ENCODE results near the gene MRPS10. TPM values are rescaled to one million over a fixed set of nuclear protein-coding genes. Genes with fewer than 3 reads are reported as not detected.

The MRPS10 gene
- polyA plus RNA-seq, 3 donors: 29.8 to 33.2 (median 32.1) TPM

GRCh38 chr6:42239736-42240375 lies 22.2 kb upstream of the MRPS10 start:
- no peak for DNase-seq (ENCODE audit: low read depth in 3 of 3, low spot score in 2 of 3)

- DNase-seq (ENCODE audit: low read depth in 3 of 3, low spot score in 2 of 3): no peak
Observed at GRCh38 chr6:42239333-42239732, 21.7 kb upstream of the MRPS10 start.

GRCh38 chr6:42237857-42238256 lies 20.2 kb upstream of the MRPS10 start:
- DNase-seq (ENCODE audit: low read depth in 3 of 3, low spot score in 2 of 3): no peak

- no peak for DNase-seq (ENCODE audit: low read depth in 3 of 3, low spot score in 2 of 3)
Observed at GRCh38 chr6:42236682-42237473, 19.2 kb upstream of the MRPS10 start.

GRCh38 chr6:42236030-42236429 lies 18.4 kb upstream of the MRPS10 start:
- DNase-seq (ENCODE audit: low read depth in 3 of 3, low spot score in 2 of 3): no peak

- no peak for DNase-seq (ENCODE audit: low read depth in 3 of 3, low spot score in 2 of 3)
Observed at GRCh38 chr6:42232035-42232434, 14.4 kb upstream of the MRPS10 start.

GRCh38 chr6:42230345-42231321 lies 13.0 kb upstream of the MRPS10 start:
- DNase-seq (ENCODE audit: low read depth in 3 of 3, low spot score in 2 of 3): no peak

GRCh38 chr6:42229506-42230119 lies 12.0 kb upstream of the MRPS10 start:
- DNase-seq (ENCODE audit: low read depth in 3 of 3, low spot score in 2 of 3): no peak

GRCh38 chr6:42228305-42228704 lies 10.6 kb upstream of the MRPS10 start:
- no peak for DNase-seq (ENCODE audit: low read depth in 3 of 3, low spot score in 2 of 3)

- no peak for DNase-seq (ENCODE audit: low read depth in 3 of 3, low spot score in 2 of 3)
Observed at GRCh38 chr6:42227173-42227850, 9.7 kb upstream of the MRPS10 start.

- no peak for DNase-seq (ENCODE audit: low read depth in 3 of 3, low spot score in 2 of 3)
Observed at GRCh38 chr6:42226645-42227143, 9.0 kb upstream of the MRPS10 start.

- DNase-seq (ENCODE audit: low read depth in 3 of 3, low spot score in 2 of 3): no peak
Observed at GRCh38 chr6:42226161-42226611, 8.5 kb upstream of the MRPS10 start.

GRCh38 chr6:42225419-42225818 lies 7.8 kb upstream of the MRPS10 start:
- DNase-seq (ENCODE audit: low read depth in 3 of 3, low spot score in 2 of 3): no peak

- DNase-seq (ENCODE audit: low read depth in 3 of 3, low spot score in 2 of 3): no peak
Observed at GRCh38 chr6:42225029-42225339, 7.3 kb upstream of the MRPS10 start.

GRCh38 chr6:42224222-42225028 lies 6.8 kb upstream of the MRPS10 start:
- DNase-seq (ENCODE audit: low read depth in 3 of 3, low spot score in 2 of 3): no peak

GRCh38 chr6:42222448-42222847 lies 4.8 kb upstream of the MRPS10 start:
- DNase-seq (ENCODE audit: low read depth in 3 of 3, low spot score in 2 of 3): no peak

GRCh38 chr6:42221546-42221945 lies 3.9 kb upstream of the MRPS10 start:
- no peak for DNase-seq (ENCODE audit: low read depth in 3 of 3, low spot score in 2 of 3)

GRCh38 chr6:42220807-42221206 lies 3.1 kb upstream of the MRPS10 start:
- DNase-seq (ENCODE audit: low read depth in 3 of 3, low spot score in 2 of 3): no peak

- DNase-seq (ENCODE audit: low read depth in 3 of 3, low spot score in 2 of 3): no peak
Observed at GRCh38 chr6:42217157-42217518, 523 bp downstream of the MRPS10 start.
